Amniotic epithelial cell (primary cell): ENCODE measurements around the gene CD1C.
"Not testable (repeated sequence)": the region's sequence is repeated elsewhere in the genome, so short reads cannot be mapped to it uniquely, and the experiment has no call there.

Experiments used
- DNase-seq: peaks from one replicate; pipeline ENCODE4 v3.0.0-alpha.2; 2010; ENCODE audit warnings: low read depth

Gene CD1C

GRCh38 chr1:158329300-158329699 lies 39.6 kb downstream of the CD1C start:
- no peak for DNase-seq

DNA sequence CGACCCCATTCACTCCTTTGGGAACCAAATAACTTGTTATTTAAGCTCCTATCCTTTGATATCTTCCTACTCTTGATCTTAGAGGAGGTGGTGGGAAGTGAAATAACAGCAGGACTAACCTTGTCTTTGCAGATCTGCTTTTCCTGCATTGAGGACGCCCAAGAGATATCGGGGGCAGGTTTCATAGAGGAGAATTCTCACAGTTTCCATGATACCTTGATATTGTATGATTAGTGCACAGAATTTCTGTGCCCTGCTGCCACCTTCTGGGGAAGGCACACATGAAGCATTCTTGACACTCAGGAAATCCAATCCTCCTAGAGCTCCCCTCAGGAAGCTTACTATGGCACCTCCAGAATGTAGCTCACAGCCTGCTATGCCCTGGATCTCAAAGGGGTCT lies 40.0 kb downstream of the CD1C start:
- no peak for DNase-seq

- no peak for DNase-seq
These were observed 40.8 kb downstream of the CD1C start for GRCh38 chr1:158330391-158331105.

GRCh38 chr1:158331106-158331425 lies 41.3 kb downstream of the CD1C start:
- DNase-seq = no peak

- no peak for DNase-seq
These were observed 41.9 kb downstream of the CD1C start, which contains the start of gene CD1B for GRCh38 chr1:158331481-158332150. Gene CD1B, minus strand, starts transcription at chr1:158331531. Its CDS starts 108 bp downstream, at chr1:158331423.

GRCh38 chr1:158333405-158334155 lies 43.9 kb downstream of the CD1C start:
- no peak for DNase-seq

GRCh38 chr1:158334526-158335212 lies 44.9 kb downstream of the CD1C start:
- DNase-seq = no peak

DNA sequence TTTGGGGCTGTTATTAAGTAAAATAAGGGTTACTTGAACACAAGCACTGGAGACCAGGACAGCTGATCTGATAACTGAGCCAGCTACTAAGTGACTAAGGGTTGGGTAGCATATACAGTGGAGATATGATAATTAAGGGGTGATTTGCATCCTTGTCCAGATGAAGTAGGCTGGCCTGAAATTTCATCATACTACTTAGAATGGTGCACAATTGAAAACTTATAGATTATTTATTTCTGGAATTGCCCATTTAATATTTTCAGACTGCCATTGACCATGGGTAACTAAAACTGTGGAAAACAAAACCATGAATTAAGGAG lies 45.5 kb downstream of the CD1C start:
- DNase-seq = no peak

DNA sequence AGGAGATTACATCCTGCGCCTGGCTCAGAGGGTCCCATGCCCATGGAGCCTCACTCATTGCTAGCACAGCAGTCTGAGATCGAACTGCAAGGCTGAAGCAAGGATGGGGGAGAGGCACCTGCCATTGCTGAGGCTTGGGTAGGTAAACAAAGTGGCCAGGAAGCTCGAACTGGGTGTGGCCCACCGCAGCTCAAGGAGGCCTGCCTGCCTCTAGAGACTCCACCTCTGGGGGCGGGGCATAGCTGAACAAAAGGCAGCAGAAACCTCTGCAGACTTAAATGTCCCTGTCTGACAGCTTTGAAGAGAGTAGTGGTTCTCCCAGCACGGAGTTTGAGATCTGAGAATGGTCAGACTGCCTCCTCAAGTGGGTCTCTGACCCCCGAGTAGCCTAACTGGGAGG lies 46.7 kb downstream of the CD1C start:
- DNase-seq = not testable (repeated sequence)
